HG02884 (cell line): Measurements from ENCODE around the gene POLL.
"Not testable (repeated sequence)": the region's sequence is repeated elsewhere in the genome, so short reads cannot be mapped to it uniquely, and the experiment has no call there.

Experiments used
- ATAC-seq: cut with Tn5 transposase; IDR thresholded peaks from one replicate; pipeline ENCODE4 v1.9.1; 2021; ENCODE audit warnings: mild to moderate bottlenecking, moderate library complexity; ENCODE audit not compliant: unreplicated experiment

The POLL gene

GRCh38 chr10:101587725-101588653 is at the start of gene POLL, which contains the start of gene DPCD:
Gene POLL (minus strand): TSS chr10:101588257. CDS start chr10:101587360, 897 bp downstream.
Gene DPCD (plus strand): TSS chr10:101588321. CDS start chr10:101588337, 16 bp downstream.
- ATAC-seq = peak; percentile 94

GRCh38 chr10:101633510-101633909 is 45.5 kb upstream of the POLL start:
- ATAC-seq = not testable (repeated sequence)

GRCh38 chr10:101631821-101632475 is 43.9 kb upstream of the POLL start:
- no peak for ATAC-seq

GRCh38 chr10:101630633-101630920 is 42.5 kb upstream of the POLL start:
- no peak for ATAC-seq

GRCh38 chr10:101629837-101630632 is 42.0 kb upstream of the POLL start:
- ATAC-seq = no peak

DNA sequence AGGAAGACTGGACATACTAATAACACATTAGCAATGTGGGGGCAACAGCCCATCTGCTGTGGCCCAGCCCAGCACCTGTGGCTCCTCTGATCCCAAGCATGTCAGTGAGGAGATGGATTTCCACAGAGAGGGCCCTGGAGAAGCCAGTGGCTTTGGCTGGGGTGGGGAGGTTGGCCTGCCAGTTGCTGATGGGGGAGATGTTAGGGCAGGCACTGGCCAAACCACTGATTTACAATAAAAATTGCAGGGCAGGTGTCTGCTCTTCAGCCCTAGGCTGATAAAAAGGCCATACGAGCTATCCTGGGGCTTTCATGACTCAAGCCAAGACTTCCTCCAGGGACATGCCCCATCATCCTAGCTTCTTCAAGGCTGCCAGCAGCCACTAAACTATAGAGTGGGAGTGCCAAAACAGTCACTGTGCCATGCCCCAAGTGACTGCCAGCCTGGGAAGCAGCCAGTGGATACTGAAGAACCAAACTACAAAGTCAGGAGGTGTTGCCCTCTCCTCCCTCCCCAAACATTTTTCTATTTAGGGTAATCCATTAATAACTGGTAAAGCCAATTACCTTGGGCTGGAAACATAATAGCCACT is 37.9 kb upstream of the POLL start:
- ATAC-seq = no peak

GRCh38 chr10:101624526-101625102 is 36.6 kb upstream of the POLL start:
- ATAC-seq = no peak

DNA sequence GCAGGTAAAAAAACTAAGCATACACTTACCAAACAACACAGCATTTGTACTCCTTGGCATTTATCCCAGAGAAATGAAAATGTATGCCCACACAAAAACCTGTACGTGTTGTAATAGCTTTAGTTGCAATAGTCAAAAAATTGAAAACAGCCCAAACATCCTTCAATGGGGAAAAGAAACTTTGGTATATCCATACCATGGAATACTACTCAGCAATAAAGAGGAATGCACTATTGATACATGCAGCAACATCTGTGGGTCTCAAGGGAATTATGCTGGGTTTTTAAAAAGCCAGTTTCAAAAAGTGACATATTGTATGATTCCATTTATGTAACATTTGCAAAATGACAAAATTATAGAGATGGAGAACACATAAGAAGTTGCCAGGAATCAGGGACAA is 35.5 kb upstream of the POLL start:
- no peak for ATAC-seq

DNA sequence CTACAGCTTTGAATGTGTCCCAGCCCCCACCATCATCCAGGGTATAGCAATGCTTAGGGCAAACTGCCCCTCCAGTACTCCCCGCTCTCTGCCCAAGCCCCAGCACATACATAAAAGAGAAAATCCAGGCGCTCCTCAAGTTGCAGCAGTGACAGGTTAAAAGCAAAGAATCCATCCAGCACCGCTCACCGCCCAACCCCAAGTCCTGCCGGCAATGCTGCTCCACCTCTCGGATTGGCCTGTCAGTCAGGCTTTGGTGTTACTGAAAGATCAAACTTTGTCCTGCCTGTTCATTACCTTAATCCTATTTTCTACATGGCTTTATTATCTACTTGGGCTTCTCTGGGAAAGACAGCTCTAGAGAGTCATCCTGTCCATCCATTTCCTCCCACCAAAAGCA is 31.9 kb upstream of the POLL start:
- no peak for ATAC-seq

- no peak for ATAC-seq
Measured at GRCh38 chr10:101618871-101619270, 30.8 kb upstream of the POLL start.

DNA sequence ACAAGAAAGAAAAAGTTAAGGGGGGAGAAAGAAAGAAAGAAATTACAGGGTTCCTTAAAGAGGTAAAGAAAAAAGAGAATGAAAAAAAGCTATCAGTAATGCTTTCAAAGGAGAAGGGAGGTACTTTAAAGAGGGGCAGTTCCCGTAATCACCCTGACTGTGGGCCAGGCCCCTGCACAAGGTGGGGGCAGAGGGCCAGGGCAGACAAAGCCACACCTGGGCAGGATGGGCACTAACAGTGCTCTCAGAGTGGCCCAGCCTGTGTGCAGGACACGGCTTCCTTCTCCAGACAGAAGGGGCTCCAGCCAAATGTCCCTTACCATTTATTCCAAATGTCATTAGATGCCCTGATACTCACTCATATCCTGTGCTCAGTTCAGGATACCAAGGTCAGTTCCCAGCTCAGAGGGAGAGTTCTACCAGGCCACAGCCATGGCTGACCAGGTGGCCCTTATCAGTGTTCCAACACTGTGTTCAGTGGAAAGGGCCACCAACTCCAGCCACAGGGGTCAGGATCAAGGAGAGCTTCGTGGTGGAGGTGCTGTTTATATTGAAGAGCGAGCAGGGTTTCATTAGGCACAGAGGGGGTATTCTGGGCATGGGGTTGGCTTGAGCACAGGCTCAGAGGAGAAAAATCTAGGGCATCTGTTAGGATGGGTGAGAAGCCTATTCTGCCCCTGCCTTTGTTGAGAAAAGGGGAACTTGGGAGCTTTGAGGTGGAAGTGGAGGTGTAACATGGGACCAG is 29.9 kb upstream of the POLL start:
- no peak for ATAC-seq

GRCh38 chr10:101617102-101617823 is 29.2 kb upstream of the POLL start:
- ATAC-seq = no peak

DNA sequence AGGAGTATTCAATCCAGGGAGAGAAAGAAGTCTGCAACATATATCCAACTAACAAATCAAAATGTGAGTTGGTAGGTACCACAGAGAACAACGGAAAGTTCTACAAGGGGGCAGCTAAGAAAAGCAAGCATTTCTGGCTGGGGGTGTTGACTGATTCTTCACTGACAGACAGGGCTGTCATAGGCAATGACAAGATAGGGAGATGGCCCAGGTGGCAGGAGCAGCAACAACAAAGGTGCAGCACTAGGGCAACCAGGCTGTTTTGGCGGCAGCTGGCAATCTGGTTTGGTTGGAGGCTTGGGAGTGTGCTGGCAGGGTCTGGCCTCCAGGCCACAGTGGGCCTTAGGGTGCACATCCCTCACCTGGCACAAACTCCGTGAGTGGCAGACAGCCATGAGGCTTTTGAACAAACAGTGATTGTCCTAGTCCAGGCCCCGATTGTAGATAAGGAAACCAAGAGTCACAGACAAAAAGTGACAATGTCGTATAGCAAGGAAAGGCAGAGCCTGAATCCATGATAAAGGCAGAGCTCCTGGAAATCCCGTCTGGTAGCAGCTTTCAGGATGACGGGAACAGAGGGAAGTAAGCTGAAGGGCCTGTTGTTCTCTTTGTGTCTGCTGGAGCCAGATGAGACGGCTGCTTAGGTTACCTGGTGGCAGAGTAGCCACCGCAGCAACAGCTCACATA is 28.5 kb upstream of the POLL start:
- no peak for ATAC-seq

- ATAC-seq = no peak
Measured at GRCh38 chr10:101615525-101616116, 27.6 kb upstream of the POLL start.

DNA sequence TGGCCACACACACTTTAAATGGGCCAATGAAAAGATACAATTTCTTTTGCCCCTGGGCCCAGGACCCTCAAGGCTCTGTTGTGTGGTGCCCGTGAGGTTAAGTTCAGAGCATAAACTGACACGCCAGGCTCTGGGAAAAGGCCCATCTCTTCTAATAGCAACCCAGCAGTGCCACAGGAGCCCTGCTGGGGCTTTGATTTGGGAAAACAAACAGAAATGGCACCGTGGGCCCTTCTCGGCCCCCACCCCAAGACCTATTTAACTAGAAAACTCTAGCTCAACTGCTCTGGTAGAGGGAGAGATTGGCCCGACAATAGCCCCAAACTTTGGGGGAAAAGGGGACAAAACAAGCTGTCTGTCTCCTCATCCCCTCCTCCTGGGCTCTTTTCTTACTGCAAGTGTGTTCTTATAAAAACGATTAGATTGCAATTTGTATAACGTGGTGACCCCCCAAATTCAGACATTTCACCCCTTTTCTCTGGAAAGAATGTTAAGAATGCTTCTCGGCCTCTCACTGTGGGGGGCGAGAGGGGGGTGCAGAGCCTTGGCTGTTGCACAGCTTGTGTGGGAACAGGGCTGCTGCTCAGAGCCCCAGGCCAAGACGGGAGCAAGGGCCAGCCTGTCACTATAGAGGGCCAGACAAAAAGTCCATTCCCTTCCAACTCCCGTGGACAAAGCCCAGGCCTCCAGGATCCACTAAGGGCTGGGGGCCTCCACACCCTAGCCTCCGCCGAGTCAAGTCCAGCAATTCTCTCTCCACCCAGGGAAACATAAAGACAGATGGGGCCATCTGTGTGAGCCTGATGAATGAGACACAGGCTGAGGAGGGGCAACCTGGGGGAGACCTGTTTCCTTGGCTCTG is 26.8 kb upstream of the POLL start:
- no peak for ATAC-seq

- no peak for ATAC-seq
Measured at GRCh38 chr10:101613646-101614045, 25.6 kb upstream of the POLL start.

GRCh38 chr10:101612872-101613271 is 24.8 kb upstream of the POLL start:
- ATAC-seq = no peak
